Measurements from ENCODE around the gene HTRA2.
A peak's percentile ranks its signal among the peaks of the same experiment; 100 is the strongest.

HTRA2 gene

DNA sequence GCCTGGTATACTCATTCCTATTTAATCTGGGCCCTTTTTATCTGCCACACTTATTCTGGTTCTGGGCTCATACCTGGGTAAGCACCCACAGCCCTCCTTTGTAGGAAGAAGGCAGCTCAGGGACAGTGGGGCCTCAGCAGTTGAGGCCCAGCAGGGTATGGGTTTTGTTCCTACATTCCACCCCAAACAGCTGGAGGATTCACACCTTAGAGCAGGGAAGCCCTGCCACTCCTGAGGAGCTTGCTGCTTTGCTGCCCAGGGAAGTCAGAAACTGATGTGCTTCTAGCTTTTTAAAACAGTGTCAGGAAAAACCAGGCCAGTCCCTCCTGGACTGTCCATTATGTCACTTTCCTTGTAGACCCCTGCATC lies 29.2 kb upstream of the HTRA2 start:
- TF ChIP-seq, protein P1, sequence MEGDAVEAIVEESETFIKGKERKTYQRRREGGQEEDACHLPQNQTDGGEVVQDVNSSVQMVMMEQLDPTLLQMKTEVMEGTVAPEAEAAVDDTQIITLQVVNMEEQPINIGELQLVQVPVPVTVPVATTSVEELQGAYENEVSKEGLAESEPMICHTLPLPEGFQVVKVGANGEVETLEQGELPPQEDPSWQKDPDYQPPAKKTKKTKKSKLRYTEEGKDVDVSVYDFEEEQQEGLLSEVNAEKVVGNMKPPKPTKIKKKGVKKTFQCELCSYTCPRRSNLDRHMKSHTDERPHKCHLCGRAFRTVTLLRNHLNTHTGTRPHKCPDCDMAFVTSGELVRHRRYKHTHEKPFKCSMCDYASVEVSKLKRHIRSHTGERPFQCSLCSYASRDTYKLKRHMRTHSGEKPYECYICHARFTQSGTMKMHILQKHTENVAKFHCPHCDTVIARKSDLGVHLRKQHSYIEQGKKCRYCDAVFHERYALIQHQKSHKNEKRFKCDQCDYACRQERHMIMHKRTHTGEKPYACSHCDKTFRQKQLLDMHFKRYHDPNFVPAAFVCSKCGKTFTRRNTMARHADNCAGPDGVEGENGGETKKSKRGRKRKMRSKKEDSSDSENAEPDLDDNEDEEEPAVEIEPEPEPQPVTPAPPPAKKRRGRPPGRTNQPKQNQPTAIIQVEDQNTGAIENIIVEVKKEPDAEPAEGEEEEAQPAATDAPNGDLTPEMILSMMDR (IDR thresholded peaks at IDR 0.05; ENCODE audit: control extremely low read depth, extremely low read depth, low read depth, missing control alignments): no peak
- POLR2A ChIA-PET: interaction anchor here (0.6 to 1.2 kb wide), 3 partner anchors 11 to 319 kb away, joined by 3 read pairs; no protein-coding TSS in a partner anchor
- no peak for DNase-seq (ENCODE audit: extremely low spot score)
- CTCF ChIA-PET: interaction anchor here (0.8 to 2.5 kb wide), 12 partner anchors 11 to 97 kb away, joined by 3 to 11 read pairs (median 4); partner anchors contain the start of genes CCDC142 and TTC31

DNA sequence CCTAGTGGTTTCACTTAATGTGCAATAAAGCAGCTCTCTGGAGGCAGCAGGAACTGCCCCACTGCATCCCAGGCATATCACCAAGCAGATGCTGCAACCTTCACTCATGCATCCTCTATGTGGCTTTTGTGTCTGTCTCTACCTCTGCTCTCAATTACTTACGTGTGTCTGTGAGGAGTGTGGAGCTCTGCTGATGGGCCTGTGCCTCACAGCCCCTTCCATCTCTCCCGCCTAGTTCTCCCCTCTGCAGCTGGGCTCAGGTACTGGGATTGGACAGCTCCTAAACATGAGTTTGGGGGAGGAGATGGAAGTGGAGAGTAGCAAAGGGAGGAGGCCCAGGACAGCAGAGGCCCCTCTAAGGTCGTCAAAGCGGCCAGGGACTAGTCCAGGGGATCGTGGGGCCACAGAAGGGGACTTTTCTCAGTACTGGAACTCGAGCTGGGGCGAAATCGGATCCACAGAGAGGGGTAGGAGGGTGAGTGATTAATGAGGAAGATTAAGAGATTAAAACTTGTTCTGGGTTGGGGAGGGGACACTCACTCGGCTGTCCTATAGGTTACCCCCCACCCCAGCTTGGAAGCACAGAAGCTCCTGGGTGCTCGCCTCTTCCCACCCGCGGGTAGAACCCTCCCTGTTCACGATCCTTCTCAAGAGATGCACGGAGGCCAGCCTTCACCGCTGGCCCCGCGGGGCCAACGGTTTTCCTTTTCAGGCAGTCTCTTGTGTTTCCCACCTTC lies 28.2 kb upstream of the HTRA2 start:
- POLR2A ChIA-PET: interaction anchor here (0.7 to 1.2 kb wide), 2 partner anchors 12 to 29 kb away, joined by 3 read pairs; no protein-coding TSS in a partner anchor
- no peak for DNase-seq (ENCODE audit: extremely low spot score)
- CTCF ChIA-PET: interaction anchor here (0.8 to 2.5 kb wide), 10 partner anchors 12 to 96 kb away, joined by 3 to 11 read pairs (median 4); partner anchors contain the start of genes CCDC142 and TTC31
- TF ChIP-seq, protein P1 (IDR thresholded peaks at IDR 0.05; ENCODE audit: control extremely low read depth, extremely low read depth, low read depth, missing control alignments): no peak

DNA sequence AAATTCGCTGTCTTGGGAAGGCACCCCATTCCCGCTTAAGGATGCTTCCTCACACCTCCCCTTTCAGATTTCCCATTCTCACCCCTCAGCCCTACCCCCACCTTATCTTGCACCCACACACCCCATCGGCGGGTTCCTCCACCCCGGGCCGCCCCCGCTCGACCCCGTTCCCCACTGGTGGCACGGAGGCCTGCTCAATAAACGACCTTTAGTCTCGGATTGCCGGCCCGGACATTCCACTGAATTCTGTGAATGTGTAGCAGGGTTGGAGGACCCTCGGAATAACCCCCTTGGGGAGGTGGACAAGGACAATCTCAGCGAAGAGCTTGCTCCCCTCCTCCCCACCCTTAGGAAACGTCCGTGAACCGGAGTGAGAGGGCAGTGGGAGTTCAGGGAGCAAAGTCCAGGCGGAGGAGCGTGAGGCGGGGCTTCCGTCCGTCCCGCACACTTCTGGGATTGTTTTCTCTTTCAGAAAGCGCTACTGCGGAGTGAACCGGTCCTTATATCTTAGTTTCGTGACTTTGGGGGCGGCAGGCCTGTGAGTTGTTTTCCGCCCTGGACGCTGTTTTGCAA lies 27.5 kb upstream of the HTRA2 start:
- TF ChIP-seq, protein P1 (IDR thresholded peaks at IDR 0.05; ENCODE audit: control extremely low read depth, extremely low read depth, low read depth, missing control alignments): no peak
- ChIA-PET POLR2A (no interaction called here), CTCF (interaction anchor here (1.1 to 3.0 kb wide), 6 partner anchors 17 to 72 kb away, joined by 3 to 20 read pairs (median 4); partner anchors contain the start of genes AUP1 and HTRA2)
- DNase-seq (ENCODE audit: extremely low spot score): peak; percentile 43

DNA sequence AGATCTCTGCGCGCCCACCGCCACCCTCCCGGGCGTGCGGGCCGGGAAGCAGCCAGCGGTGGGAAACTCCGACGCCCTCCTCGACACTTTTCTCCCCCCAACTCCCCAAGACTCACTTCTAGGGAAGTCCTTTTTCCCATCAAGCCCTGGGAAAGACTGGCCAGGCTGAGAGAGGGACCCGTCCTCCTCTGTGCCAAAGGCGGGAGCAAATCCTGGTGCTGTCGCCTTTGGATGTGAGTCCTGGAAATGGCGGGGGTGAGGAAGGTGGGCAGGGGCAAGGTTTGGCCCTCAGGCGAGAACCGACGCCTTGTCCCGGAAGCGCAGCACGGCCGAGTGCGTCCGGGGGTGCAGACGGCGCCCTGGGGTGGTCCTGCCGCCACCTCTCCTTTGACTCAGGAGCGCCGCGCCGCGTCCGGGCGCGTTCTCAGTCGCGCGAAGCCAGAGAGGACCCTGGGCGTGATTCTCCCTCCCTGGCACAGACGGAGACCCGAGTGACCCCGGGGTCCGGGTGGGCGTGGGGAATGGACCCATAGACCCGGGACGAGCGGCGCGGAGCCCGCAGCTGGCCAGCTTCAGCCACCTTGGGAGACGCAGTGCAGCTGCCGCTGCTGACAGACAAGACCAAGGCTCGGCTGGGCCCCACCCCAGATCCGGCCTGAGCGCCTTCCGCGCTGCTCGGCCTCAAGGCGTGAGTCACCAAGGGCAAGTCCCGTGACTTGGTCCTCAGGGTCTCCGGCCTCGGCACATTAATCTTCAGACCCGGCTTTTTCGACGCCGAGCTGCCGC lies 26.8 kb upstream of the HTRA2 start:
- ChIA-PET POLR2A (interaction anchor here (0.7 to 1.7 kb wide), 2 partner anchors 45 to 48 kb away, joined by 3 to 8 read pairs; partner anchors contain the start of genes INO80B and WBP1), CTCF (interaction anchor here (1.1 to 3.3 kb wide), 8 partner anchors 11 to 85 kb away, joined by 3 to 20 read pairs (median 4); partner anchors contain the start of genes AUP1, CCDC142, HTRA2 and TTC31)
- peak; percentile 80 for DNase-seq (ENCODE audit: extremely low spot score)
- TF ChIP-seq, protein P1 (IDR thresholded peaks at IDR 0.05; ENCODE audit: control extremely low read depth, extremely low read depth, low read depth, missing control alignments): peak; percentile 57

DNA sequence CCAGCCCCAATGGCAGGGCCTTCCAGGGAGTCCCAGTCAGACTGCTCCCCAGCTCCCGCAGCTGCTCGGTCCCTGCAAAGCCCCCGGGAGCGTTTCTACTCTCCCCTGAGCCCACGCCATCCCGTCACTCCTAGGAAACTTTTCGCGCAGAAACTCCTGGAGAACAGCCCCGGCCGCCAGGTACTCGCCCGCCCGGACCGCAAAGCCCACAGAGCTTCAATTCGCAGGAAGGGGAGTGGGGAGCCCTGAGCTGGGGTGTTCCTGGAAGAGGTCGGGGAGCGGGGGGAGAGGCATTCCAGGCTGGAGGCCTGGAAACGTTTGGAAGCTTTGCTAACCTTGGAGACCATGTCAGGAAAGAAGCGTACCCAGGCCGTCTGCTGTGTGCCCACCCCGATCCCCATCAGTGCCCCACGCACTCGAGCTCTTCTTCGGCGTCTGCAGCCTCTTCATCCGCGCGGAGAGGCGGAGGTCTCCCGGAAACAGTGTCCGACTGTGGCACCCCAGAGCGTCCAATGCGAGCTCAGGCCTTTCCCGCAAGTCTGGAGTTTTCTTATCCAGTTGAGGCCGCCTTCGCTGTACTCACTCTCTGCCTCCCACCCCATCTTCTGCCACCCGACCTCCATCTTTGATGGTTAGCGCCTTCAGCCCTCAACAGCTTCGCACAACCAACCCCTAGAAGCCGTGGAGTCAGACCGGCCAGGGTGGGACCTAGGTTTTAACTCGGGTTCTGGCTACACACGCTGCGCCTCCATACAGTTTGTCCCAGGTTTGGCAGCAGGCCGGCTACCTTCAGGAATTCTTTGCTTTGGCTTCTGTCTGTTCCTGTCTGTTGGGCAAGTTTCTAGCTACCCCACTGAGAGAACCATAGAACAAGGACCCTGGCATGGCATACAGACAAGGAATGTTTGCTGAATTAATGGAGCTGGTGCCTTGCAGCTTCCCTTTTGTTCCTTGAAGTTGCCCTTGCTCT lies 25.9 kb upstream of the HTRA2 start:
- POLR2A ChIA-PET: interaction anchor here (0.7 to 1.7 kb wide), 2 partner anchors 45 to 49 kb away, joined by 3 to 8 read pairs; partner anchors contain the start of genes INO80B and WBP1
- TF ChIP-seq, protein P1 (IDR thresholded peaks at IDR 0.05; ENCODE audit: control extremely low read depth, extremely low read depth, low read depth, missing control alignments): no peak
- no peak for DNase-seq (ENCODE audit: extremely low spot score)
- CTCF ChIA-PET: interaction anchor here (0.9 to 3.3 kb wide), 12 partner anchors 8 to 84 kb away, joined by 3 to 20 read pairs (median 4); partner anchors contain the start of genes AUP1, CCDC142, HTRA2 and TTC31

Data from GM10248 (cell line).